ENCODE measurements around the gene SPRR4. TPM values are rescaled to one million over a fixed set of nuclear protein-coding genes. Genes with fewer than 3 reads are reported as not detected.

SPRR4 gene
- total and polyA plus RNA-seq, 2 experiments from 2014 or later: not detected

GRCh38 chr1:152959801-152960451 is 10.5 kb upstream of the SPRR4 start:
- H3K4me2 ChIP-seq: no peak overlapping the region
- WGBS (ENCODE audit: low lambda C conversion rate, missing lambda C conversion rate): 86% methylated on average over 10 of the region's 10 CpGs

GRCh38 chr1:152960452-152961044 is 9.9 kb upstream of the SPRR4 start:
- DNase-seq (ENCODE audit: low spot score): no peak
- Histone ChIP-seq H3K4me2 (no peak overlapping the region), H3K9me2 (replicated peaks; ENCODE audit: insufficient read depth) (no peaks in the 10 kb centered on the region), H2AFZ (no peak overlapping the region), H3K4me1 (ENCODE audit: insufficient read depth) (no peaks in the 10 kb centered on the region), H3K79me2 (no peaks in the 10 kb centered on the region), H4K20me1 (ENCODE audit: insufficient read depth, poor library complexity, severe bottlenecking) (no peaks in the 10 kb centered on the region), H3K27me3 (no peaks in the 10 kb centered on the region), H3K27ac (no peak overlapping the region), H3K4me3 (no peak overlapping the region), H3K9me3 (ENCODE audit: low read depth) (no peaks in the 10 kb centered on the region), H3K36me3 (replicated peaks; ENCODE audit: insufficient read depth, low read depth) (no peaks in the 10 kb centered on the region)
- WGBS (ENCODE audit: low lambda C conversion rate, missing lambda C conversion rate): 71% methylated on average over 10 of the region's 10 CpGs
- TF ChIP-seq, protein P1, sequence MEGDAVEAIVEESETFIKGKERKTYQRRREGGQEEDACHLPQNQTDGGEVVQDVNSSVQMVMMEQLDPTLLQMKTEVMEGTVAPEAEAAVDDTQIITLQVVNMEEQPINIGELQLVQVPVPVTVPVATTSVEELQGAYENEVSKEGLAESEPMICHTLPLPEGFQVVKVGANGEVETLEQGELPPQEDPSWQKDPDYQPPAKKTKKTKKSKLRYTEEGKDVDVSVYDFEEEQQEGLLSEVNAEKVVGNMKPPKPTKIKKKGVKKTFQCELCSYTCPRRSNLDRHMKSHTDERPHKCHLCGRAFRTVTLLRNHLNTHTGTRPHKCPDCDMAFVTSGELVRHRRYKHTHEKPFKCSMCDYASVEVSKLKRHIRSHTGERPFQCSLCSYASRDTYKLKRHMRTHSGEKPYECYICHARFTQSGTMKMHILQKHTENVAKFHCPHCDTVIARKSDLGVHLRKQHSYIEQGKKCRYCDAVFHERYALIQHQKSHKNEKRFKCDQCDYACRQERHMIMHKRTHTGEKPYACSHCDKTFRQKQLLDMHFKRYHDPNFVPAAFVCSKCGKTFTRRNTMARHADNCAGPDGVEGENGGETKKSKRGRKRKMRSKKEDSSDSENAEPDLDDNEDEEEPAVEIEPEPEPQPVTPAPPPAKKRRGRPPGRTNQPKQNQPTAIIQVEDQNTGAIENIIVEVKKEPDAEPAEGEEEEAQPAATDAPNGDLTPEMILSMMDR (IDR thresholded peaks at IDR 0.05; ENCODE audit: poor library complexity): no peak
- no peak for TF ChIP-seq EZH2phosphoT487 (IDR thresholded peaks at IDR 0.05; ENCODE audit: low read depth, severe bottlenecking, unreplicated experiment)
- TF ChIP-seq EZH2 (IDR thresholded peaks at IDR 0.05; ENCODE audit: borderline replicate concordance): no peak

More at GRCh38 chr1:152959801-152960451, 10.5 kb upstream of the SPRR4 start:
- Histone ChIP-seq H3K27me3 (no peaks in the 10 kb centered on the region), H3K27ac (no peak overlapping the region), H4K20me1 (ENCODE audit: insufficient read depth, poor library complexity, severe bottlenecking) (no peaks in the 10 kb centered on the region), H3K4me1 (ENCODE audit: insufficient read depth) (no peaks in the 10 kb centered on the region), H3K79me2 (no peaks in the 10 kb centered on the region), H3K4me3 (no peak overlapping the region), H3K9me2 (replicated peaks; ENCODE audit: insufficient read depth) (no peaks in the 10 kb centered on the region), H2AFZ (no peak overlapping the region), H3K9me3 (ENCODE audit: low read depth) (no peaks in the 10 kb centered on the region), H3K36me3 (replicated peaks; ENCODE audit: insufficient read depth, low read depth) (no peaks in the 10 kb centered on the region)
- TF ChIP-seq, protein P1 (IDR thresholded peaks at IDR 0.05; ENCODE audit: poor library complexity): no peak
- no peak for TF ChIP-seq EZH2phosphoT487 (IDR thresholded peaks at IDR 0.05; ENCODE audit: low read depth, severe bottlenecking, unreplicated experiment)
- no peak for TF ChIP-seq EZH2 (IDR thresholded peaks at IDR 0.05; ENCODE audit: borderline replicate concordance)
- DNase-seq (ENCODE audit: low spot score): no peak

DNA sequence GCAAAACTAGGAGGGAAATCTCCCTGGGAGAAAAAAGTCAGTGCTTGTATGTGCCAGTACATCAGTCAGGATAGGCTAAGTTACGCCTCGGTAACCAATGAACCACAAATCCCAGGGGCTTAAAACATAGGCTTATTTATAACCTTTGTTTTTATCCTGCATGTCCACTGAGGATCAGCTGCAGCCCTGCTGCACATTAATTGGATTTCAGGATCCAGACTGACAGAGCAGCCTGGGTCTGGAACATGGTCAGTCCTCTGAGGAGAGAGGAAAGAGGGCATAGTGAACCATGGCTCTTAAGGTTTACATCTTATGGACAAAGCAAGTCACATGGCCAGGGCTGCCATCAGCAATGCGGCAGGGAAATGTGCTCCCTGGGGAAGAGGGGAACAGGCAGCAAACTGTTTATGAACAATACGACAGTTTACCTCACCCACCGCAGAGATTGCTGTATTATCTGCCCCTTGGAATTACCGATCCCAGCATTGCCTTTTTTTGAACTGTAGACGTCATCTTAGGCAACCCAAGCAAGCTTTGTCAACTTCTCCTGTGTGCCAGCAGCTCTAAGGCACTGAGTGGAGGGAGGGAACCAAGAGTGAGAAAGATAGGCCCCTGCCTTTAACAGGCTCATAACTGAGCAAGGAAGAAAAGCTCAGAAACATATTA is 9.1 kb upstream of the SPRR4 start:
- 74% methylated on average over 7 of the region's 7 CpGs for WGBS (ENCODE audit: low lambda C conversion rate, missing lambda C conversion rate)
- H2AFZ ChIP-seq: no peak overlapping the region

More for the DNA sequence above, 9.1 kb upstream of the SPRR4 start:
- H3K79me2 ChIP-seq: no peaks in the 10 kb centered on the region
- no peaks in the 10 kb centered on the region for H3K9me3 ChIP-seq (ENCODE audit: low read depth)
- H3K36me3 ChIP-seq (replicated peaks; ENCODE audit: insufficient read depth, low read depth): no peaks in the 10 kb centered on the region
- H3K27ac ChIP-seq: no peak overlapping the region
- H3K9me2 ChIP-seq (replicated peaks; ENCODE audit: insufficient read depth): no peaks in the 10 kb centered on the region
- no peak for DNase-seq (ENCODE audit: low spot score)
- no peak for TF ChIP-seq EZH2 (IDR thresholded peaks at IDR 0.05; ENCODE audit: borderline replicate concordance)
- TF ChIP-seq, protein P1 (IDR thresholded peaks at IDR 0.05; ENCODE audit: poor library complexity): no peak
- no peak for TF ChIP-seq EZH2phosphoT487 (IDR thresholded peaks at IDR 0.05; ENCODE audit: low read depth, severe bottlenecking, unreplicated experiment)
- no peaks in the 10 kb centered on the region for H3K27me3 ChIP-seq
- no peaks in the 10 kb centered on the region for H3K4me1 ChIP-seq (ENCODE audit: insufficient read depth)
- no peak overlapping the region for H3K4me2 ChIP-seq
- H3K4me3 ChIP-seq: no peak overlapping the region
- H4K20me1 ChIP-seq (ENCODE audit: insufficient read depth, poor library complexity, severe bottlenecking): no peaks in the 10 kb centered on the region

Measured in hepatocyte (in vitro differentiated cells).